NCI-H2171 treated with DMSO at 0.1 percent for 48 hours (cell line): ENCODE measurements around the gene POLG.
A peak's percentile ranks its signal among the peaks of the same experiment; 100 is the strongest.

ENCODE experiments used
- DNase-seq: peaks from one replicate; lab custom pipeline; 2025; lab: John Stamatoyannopoulos, UW

Gene POLG

GRCh38 chr15:89334510-89335297 is at the start of gene POLG:
Gene POLG (minus strand): TSS chr15:89334824. CDS start chr15:89333754, 1,070 bp downstream.
- DNase-seq, result peak; percentile 100

- no peak for DNase-seq
These were observed 49.6 kb upstream of the POLG start for GRCh38 chr15:89384176-89384604.

DNA sequence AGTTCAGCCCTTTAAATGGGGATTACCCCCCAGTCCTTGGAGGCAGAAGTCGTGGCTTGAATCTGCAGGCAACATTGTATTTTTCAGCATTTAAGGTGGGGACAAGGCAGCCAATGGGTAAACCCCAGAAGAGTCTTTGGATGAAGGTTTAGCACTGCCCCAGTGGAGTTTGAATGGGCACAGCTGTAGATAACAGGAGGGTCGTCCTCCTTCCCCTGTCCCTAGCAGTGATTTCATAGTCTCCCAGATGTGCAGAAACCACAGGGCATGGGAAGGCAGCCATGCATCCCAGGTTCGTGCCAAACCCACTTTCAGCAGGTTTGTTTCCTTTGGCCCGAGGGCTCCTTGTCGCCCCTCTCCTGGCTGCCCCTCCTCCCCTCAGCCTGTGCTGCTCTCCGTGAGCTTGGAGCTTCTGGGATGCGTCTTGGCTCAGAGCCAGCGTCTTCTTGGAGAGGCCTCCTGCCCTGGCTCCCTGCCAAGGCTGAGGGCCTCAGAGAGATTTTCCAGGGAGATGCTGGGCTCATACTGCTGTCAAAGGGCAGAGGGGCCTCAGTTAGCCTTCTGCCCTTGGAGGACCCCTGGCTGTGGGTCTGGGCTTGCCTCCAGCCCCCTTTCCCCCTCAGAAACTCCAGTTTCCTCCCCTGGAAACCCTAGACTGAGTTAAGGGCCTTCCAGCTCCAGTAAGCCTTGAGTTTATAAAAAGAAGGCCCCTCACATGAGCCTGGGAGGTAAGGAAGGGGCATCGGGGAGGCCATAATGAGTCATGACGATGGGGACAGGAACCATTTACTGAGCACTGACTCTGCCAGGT is 48.9 kb upstream of the POLG start:
- peak; percentile 95 for DNase-seq

- no peak for DNase-seq
These were observed 47.5 kb upstream of the POLG start for GRCh38 chr15:89381888-89382686.

DNA sequence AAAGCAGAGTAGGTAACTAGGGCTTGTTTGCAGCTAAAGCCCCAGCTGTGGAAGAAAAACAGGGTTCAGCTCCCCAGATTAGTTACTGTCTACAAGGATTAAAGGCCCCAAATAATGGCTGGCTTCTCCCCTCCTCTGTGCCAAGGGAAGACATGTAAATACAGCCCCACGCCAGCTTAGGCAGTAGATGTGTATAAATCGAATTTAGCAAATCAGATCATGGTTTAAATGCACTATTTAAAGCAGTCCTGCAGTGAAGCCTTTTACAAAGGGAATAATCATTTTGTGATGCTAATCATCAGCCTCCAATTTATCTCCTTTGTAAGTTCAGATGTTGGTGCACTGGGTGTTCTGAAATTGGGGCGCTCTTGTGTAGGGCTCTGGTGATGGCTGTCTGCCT is 46.7 kb upstream of the POLG start:
- no peak for DNase-seq

GRCh38 chr15:89379818-89380217 is 45.2 kb upstream of the POLG start:
- DNase-seq, result no peak

DNA sequence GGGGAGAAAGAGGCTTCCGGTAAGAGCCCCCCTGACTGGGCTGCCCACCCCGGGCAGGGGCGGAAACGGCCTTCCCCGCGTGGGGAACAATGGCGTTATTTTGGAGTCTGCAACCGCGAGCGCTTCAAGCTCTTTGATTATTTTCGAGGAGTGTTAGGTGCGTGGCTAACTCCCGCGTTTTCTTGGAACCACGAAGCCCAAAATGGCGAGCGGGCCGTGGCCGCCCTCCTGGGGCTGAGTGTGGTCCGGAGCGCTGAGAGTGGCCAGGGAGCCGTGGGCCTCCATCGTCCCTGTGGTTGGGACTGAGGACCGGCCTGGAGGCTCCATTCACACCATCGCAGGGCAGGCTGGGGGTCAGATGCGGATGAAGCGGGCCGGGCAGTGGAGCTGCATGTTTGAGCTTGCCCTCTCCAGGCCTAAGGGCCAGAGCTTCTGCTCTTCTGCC is 44.6 kb upstream of the POLG start:
- DNase-seq, result no peak

- no peak for DNase-seq
These were observed 43.9 kb upstream of the POLG start for GRCh38 chr15:89378296-89379151.

DNA sequence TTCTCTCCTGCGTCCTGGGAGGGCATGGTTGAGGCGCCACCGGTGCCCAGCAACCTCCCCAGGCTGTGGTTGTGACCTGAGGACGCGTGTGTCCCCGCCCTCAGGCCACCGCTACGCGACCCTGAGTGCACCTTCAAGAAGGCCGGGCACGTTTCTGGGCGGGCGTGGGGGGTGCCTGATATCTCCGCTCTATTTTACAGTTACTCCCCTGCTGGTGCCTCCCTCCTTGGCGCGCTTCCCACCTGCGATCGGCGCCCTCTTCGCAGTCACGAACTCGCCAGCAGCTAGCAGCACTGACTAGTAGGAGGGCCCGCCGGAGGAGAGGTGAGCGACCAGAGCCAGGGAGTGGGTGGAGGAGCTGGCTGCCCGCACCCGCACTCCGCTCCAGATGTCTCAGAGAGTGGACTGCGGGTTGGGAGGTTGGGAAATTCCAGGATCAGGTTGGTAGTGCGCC is 43.2 kb upstream of the POLG start:
- no peak for DNase-seq

GRCh38 chr15:89377024-89377841 is 42.6 kb upstream of the POLG start:
- DNase-seq, result no peak

- no peak for DNase-seq
These were observed 41.8 kb upstream of the POLG start for GRCh38 chr15:89376388-89376787.

- DNase-seq, result no peak
These were observed 40.7 kb upstream of the POLG start for GRCh38 chr15:89375093-89376005.

DNA sequence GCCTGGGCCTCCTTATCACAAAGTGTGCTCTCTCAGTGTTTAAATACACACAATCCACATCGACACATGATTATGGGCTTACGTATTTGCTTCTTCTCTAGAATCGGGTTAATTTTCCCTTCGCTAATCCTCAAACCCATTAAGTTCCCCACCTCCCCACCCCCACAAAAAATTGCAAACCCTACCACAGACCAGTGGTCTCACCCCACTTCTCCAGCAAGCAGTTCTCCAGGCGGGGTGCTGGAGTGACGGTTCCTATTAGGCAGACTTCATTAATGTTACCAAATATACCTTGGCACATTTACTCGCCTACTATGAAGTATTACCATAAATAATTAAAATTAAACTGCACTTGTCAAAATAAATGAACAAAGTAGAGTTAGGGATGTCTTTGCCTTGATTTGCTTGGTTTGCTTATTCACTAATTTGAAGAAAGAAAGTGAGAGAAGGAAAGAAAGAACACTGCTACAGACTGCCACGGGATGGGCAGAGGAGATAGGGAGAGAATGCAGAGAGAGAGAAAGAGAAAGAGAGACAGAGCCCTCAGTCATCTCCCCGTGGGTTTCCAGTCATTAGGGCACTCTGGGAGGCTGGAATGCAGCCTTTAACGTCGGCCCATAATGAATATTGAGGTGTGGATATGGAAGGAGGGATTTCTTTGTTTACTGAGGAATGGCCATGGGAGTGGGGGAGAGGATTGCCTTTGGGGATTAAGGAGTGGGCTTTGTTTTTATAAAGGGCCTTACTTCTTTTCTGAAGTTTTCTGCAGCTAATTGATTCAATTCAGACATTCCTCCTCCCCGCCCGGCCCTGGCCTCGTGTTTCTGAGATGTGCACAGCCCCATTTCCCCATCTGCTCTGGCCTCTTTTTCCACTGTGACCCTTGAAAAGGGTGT is 39.7 kb upstream of the POLG start:
- DNase-seq, result no peak

DNA sequence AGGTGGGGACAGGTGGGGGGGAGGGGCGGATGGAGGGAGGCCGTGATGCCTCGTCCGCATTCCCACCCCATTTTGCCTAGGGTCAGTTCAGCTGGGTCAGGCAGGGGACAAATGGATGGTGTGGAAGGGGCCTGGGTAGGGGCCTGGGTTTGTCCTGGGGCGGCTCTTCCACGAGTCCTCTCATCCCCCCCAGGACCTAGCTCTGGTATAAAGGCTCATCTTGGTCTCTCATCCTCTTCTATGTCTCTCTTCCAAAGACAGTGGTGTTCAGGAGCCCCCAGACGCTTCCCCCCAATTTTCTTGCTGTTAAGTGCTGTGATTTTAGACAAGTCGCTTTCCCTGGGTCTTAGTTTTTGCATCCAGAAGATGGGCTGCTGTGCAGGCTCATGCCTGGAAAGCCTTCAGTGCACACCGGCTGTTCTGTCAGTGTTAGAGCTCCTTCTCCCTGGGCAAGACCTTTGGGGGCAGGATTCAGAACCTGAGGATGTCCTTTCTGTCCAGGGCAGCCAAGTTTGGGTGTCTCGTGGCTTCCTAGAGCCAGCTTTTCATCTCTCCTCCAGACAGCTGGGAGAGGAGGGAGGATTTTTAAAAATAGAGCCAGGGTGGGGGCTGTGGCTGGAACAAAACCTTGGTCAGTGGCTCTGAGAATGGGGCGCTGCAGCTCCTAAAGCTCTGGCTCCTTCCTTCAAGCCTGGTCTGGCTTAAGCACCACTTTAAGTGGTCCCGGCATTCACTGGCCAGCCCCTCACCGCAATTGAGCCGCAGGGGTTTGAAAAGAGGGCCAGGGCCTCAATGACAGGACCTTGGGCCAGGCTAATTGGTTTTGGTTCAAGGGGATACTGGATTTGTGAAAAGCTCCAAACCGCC is 37.7 kb upstream of the POLG start:
- no peak for DNase-seq

DNA sequence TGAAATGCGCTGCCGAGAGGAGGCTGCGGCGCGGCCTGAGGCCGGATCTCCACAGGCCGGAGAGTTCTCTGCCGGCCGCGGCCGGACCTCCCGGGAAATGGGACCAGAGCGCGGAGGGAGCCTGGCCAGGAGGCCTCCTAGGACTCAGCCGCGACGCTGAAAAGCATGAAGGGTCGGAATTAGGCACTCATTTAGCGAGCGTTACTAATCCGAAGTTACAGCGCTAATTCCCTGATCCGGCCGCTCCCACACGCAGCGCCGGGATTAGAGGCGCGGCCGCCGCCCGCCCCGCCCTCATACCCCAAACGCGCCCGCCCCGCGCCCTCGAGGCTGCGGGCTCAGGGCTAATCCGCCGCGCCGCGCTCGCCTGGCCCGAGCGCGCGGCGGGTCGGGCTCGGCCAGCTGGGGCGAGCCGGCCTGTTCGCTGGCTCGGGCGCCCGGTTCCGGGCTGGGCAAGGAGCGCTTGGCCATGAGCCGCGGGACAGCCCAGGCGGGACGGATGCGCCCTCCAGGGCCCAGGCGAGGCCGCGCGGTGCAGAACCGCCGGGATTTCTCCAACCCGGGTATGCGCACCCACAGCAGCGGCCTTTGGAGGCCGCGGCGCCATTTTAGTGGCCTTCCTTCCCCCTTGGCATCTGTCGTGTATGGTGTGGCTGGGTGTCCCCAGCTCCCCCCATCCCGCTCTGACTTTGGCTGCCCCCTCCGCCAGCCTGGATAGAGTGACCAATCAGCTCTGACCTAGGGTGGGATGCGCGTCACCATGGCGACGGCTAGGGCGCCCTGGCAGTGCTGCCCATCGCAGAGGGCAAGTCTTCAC is 36.8 kb upstream of the POLG start:
- no peak for DNase-seq

DNA sequence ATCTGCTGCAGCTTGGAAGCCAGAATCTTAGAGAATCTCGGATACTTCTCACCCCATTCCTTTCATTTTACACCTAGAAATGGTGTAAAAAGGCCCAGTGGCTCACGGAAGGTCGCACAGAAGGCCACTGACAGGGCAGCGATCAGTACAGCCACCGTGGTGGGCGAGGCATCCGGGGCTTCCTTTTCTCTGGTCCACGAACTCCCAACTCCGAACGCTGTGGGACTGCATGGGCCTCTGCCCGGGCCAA is 36.3 kb upstream of the POLG start:
- no peak for DNase-seq
